ENCODE results near the gene LMAN1.

DNA sequence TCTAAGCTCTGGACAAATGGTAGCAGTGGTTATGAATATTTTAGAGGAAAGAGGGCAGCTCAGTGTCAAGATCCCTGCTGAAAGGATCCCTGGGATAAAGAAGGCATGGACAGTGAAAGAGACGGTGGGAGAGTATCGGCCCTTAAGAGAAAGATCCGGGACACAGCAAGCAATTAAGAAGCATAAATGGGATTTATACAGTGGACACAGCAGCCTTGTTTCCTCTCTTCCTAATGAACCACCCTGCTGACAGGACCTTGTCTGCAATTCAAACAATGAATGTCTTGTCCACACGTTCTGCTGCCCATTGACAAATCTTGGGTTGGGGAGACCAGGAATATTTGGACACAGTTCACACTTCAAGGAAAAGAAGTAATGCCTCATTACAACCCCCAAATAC is 57.1 kb downstream of the LMAN1 start:
- no peak for TF ChIP-seq POLR2A (IDR thresholded peaks at IDR 0.05; ENCODE audit: low read depth, low read length)
- no peak for TF ChIP-seq POLR2AphosphoS5 (IDR thresholded peaks at IDR 0.05; ENCODE audit: low read depth, low read length)
- TF ChIP-seq TAF1 (IDR thresholded peaks at IDR 0.05; ENCODE audit: low read depth, low read length): no peak
- TF ChIP-seq PAX5 (IDR thresholded peaks at IDR 0.05; ENCODE audit: insufficient read depth, low read length, severe bottlenecking): no peak
- no peak for TF ChIP-seq SPI1 (IDR thresholded peaks at IDR 0.05; ENCODE audit: low read depth, low read length)
- no peak for TF ChIP-seq POU2F2 (IDR thresholded peaks at IDR 0.05; ENCODE audit: low read depth, low read length)

Data from GM12891 (cell line).